ENCODE results near the gene THSD8.

THSD8 gene

DNA sequence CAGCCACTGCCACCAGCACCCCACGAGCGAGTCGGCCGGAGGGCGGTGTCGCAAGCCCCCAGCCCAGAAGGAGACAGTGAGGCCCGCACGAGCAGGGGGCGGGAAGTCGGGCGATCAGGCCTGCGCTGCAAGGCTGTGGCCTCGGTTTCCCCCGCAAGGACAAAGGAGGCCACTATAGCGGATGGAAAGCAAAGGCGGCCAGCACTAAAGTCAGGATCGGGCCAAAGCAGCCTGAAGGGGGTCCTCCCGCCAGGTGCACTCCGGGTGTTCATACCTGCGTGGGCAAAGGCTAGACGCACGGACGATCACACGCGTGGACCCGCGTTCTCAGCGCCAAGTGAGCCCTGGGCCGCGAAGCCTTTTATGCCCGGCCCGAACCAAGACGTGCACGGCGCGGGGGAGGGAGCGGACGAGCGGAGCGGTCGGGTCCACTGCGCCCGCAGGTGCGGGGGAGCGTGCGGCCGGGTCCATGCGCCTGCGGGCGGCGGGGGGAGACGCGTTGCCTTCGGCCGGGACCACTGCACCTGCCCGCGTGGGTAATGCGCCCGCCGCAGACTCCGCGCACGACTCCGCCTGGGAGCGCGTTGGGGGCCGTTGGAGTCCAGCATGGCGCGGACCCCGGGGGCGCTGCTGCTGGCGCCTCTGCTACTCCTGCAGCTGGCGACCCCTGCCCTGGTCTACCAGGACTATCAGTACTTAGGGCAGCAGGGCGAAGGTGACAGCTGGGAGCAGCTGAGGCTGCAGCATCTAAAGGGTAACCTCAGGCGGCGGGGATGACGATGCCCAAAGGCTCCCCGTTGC lies at the start of gene THSD8, which contains the start of gene PRDX2:
THSD8 (plus strand) TSS at position 604 of the 801 bp plus-strand sequence; CDS start at position 607, 3 bp downstream.
PRDX2 (minus strand) TSS at position 335 of the 801 bp plus-strand sequence. CDS start 539 bp downstream, outside the sequence.
- TF ChIP-seq GATA2 (IDR thresholded peaks at IDR 0.05; ENCODE audit: low read depth, low read length) (no peak), GATA3 (IDR thresholded peaks at IDR 0.05; ENCODE audit: low read depth, low read length) (no peak)

DNA sequence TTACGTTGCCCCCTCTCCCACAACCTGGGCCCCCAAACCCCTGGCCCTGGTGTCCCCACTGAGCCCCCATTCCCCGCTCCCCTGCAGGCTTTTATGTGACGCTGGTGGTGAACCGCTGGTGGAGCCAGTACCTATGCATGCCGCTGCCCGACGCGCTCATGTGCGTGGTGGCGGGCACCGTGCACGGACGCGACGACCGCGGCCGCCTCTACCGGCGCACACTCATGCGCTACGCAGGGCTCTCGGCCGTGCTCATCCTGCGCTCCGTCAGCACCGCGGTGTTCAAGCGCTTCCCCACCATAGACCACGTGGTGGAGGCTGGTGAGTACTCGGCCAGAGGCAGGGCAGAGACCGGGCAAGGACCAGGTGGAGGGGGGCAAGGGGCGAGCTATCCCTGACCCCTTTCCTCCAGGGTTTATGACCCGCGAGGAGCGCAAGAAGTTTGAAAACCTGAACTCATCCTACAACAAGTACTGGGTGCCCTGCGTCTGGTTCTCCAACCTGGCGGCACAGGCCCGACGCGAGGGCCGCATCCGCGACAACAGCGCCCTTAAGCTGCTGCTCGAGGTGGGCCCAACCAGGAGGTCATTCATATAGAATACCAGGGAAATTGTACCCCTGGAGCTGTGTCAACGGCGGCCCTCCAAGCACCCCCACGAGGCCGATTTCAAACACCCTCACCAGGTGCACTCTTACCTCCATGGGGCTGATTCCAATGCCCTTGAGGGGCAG lies 47.2 kb upstream of the THSD8 start:
- no peak for TF ChIP-seq GATA2 (IDR thresholded peaks at IDR 0.05; ENCODE audit: low read depth, low read length)
- no peak for TF ChIP-seq GATA3 (IDR thresholded peaks at IDR 0.05; ENCODE audit: low read depth, low read length)

DNA sequence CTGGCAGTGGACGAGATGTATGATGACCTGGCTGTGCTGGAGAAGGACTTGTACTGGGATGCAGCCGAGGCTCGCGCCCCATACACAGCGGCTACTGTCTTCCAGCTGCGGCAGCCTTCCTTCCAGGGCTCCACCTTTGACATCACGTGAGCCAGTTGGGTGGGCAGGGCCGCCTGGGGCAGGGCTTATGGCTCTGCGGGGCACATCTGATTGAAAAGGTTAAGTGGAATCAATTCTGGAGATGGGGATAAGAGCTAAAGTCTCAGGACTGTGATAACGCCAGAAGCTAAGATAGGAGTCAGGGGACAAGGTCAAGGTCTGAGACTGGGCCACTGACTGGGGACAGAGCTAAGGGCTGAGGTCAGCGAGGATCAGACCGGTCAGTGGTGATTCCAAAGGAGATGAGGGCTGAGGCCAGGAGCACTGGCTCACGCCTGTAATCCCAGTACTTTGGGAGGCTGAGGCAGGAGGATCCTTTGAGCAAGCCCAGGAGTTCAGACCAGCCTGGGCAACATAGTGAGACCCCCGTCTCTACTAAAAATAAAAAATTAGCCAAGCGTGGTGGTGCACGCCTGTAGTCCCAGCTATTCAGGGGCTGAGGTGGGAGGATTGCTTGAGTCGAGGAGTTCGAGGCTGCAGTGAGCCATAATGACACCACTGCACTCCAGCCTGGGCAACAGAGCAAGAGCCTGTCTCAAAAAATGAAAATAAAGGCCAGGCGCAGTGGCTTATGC lies 45.6 kb upstream of the THSD8 start:
- TF ChIP-seq GATA2 (IDR thresholded peaks at IDR 0.05; ENCODE audit: low read depth, low read length): no peak
- TF ChIP-seq GATA3 (IDR thresholded peaks at IDR 0.05; ENCODE audit: low read depth, low read length): no peak

DNA sequence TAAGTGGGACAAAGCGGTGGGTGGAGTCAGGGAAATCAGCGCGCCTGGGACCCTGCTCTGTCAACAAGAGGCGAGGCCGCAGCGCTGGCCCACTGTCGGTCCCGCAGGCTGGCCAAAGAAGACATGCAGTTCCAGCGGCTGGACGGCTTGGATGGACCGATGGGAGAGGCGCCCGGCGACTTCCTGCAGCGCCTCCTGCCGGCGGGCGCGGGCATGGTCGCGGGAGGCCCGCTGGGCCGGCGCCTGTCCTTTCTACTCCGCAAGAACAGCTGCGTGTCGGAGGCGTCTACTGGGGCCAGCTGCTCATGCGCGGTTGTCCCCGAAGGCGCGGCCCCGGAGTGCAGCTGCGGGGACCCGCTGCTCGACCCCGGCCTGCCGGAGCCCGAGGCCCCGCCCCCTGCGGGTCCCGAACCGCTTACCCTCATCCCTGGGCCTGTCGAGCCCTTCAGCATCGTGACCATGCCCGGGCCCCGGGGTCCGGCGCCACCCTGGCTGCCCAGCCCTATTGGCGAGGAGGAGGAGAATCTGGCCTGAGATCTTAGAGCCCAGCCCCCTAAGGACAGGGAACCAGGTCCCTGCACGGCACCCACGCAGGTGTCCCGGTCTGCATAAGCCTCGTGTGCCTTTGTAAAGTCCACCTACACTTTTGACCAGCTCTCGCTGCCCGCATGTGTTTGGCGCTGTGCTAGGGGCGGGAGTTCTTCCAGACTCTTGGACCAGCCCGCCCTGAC lies 44.2 kb upstream of the THSD8 start:
- no peak for TF ChIP-seq GATA3 (IDR thresholded peaks at IDR 0.05; ENCODE audit: low read depth, low read length)
- TF ChIP-seq GATA2 (IDR thresholded peaks at IDR 0.05; ENCODE audit: low read depth, low read length): no peak

DNA sequence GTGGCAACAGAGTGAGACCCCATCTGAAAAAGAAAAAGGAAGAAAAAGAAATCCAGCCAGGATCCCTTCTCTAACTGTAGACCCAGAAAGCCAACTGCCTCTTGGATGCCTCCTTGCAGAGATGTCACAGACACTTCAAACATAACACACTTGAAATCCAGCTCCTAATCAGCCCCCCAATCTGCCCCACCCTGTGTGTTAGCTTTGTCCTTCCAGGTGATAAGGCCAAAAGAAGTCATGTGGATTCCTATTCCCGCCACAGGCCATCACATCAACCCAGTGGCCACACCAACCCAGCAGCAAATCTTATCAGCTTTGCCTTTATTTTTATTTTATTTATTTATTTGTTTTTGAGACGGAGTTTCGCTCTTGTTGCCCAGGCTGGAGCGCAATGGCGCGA lies 42.2 kb upstream of the THSD8 start:
- TF ChIP-seq GATA2 (IDR thresholded peaks at IDR 0.05; ENCODE audit: low read depth, low read length): no peak
- no peak for TF ChIP-seq GATA3 (IDR thresholded peaks at IDR 0.05; ENCODE audit: low read depth, low read length)

DNA sequence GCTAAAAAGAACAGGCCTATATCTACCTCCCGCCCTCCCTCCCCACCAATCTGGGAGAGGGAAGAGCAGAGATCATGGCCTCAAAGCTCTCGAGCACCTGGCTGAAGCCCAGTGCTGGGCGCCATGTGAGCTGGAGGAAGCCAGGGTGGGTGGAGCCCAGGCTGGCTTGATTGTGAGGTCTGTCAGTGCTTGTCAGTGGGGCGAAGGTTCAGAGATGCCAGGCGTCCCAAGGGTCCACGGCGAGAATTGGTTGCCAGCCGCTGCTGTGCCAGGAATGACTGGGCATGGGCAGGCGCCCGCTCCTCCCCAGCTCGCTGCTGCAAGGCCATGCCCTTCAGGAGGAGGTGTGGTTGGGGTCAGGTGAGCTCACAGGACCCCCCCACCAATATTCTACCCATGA lies 38.8 kb upstream of the THSD8 start:
- TF ChIP-seq GATA3 (IDR thresholded peaks at IDR 0.05; ENCODE audit: low read depth, low read length): no peak
- TF ChIP-seq GATA2 (IDR thresholded peaks at IDR 0.05; ENCODE audit: low read depth, low read length): no peak

DNA sequence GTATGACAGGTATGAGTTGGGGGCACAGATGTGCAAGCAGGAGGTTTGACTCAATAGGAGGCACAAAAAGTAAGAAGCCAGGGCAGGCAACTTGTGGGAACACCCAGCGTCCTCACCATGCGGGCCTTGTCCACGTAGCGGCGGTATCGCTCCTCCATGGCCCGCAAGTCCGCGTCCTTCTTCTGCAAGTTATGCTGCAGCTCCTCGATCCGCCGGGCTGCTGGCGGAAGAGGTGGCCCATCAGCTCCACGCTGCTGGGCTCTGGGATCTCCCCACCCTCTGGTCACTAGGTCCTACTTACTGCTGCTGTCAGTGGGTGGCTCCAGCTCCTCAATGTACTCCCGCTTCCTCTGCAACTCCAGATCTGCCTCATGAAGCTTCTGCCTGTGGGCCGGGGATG lies 37.2 kb upstream of the THSD8 start:
- no peak for TF ChIP-seq GATA2 (IDR thresholded peaks at IDR 0.05; ENCODE audit: low read depth, low read length)
- no peak for TF ChIP-seq GATA3 (IDR thresholded peaks at IDR 0.05; ENCODE audit: low read depth, low read length)

DNA sequence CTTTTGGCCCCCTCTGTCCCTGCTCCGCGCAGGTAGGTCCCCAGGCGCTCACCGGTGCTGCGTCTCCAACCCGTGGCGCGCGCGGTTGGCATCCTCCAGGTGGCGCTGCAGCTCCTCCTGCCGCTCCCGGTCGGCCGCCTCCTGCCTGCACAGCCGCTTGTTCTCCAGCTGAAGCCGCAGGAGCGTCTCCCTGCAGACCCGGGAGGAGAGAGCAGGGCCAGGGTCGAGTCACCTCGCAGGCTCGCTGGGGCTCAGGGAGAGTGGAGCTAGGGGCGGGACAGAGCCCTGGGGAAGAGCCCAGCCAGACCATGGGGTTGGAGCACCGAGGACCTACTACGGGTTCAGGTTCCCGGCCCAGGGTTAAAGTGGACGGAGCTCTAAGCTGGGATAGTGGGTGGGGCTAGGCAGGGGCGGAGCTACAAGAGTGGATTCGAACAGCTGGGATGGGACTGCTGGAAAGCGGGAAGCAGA lies 35.8 kb upstream of the THSD8 start:
- TF ChIP-seq GATA2 (IDR thresholded peaks at IDR 0.05; ENCODE audit: low read depth, low read length): no peak
- TF ChIP-seq GATA3 (IDR thresholded peaks at IDR 0.05; ENCODE audit: low read depth, low read length): no peak

DNA sequence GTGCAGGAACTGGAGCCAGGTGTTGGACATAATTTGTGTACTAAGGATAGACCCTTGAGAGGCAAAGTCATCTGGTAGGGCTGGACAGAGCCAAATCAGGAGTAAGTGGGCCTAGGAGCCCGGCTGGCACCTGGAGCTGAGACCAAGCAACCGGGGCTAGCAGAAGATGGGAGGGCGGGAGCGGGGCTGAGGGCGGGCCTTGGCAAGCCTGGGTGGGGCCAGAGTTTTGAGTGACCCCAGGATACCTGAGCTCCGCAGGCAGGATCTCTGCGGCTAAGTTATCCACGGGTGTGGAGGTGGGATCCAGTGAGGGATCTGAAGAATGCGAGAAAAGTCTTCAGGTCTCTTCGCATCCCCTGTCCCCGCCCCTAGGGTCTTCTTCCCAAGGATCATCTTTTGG lies 34.7 kb upstream of the THSD8 start:
- TF ChIP-seq GATA2 (IDR thresholded peaks at IDR 0.05; ENCODE audit: low read depth, low read length): no peak
- TF ChIP-seq GATA3 (IDR thresholded peaks at IDR 0.05; ENCODE audit: low read depth, low read length): no peak

DNA sequence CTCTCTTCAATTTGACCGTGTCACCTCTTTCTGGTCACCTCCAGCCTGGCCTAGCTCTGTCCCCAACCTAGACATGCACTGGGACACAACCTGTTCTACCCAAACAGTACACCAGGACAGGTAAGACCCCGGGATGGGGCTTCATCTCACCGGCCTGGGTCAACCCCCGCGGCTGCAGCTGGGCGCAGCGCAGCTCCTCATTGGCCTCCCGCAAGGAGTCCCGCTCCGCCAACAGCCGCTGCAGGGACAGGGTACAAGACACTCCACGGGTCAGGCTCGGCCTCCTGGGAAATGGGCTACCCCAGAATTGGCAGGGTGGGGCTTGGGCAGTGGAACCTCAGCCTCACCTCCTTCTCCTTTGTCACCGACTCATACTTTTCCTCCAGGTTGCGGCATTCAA lies 34.2 kb upstream of the THSD8 start:
- TF ChIP-seq GATA2 (IDR thresholded peaks at IDR 0.05; ENCODE audit: low read depth, low read length): no peak
- no peak for TF ChIP-seq GATA3 (IDR thresholded peaks at IDR 0.05; ENCODE audit: low read depth, low read length)

DNA sequence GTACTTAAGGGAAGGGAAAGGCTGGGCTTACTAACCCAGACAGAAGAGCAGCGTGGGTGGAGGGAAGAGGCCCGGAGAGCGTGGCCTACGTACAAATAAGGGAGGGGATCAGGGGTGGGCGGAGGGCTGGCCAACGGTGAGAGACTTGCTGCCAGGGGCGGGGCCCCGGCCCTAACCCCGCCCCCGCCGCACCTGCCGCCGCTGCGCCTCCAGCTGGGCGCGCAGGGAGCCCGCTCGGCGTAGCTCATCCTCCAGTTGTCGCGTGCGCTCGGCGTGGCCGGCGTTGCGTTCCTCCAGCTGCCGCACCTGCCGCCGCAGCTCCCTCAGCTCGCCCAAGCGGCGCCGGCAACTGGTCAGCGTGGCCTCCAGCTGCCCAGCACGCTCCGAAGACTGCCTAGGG lies 32.2 kb upstream of the THSD8 start:
- TF ChIP-seq GATA2 (IDR thresholded peaks at IDR 0.05; ENCODE audit: low read depth, low read length) (no peak), GATA3 (IDR thresholded peaks at IDR 0.05; ENCODE audit: low read depth, low read length) (no peak)

DNA sequence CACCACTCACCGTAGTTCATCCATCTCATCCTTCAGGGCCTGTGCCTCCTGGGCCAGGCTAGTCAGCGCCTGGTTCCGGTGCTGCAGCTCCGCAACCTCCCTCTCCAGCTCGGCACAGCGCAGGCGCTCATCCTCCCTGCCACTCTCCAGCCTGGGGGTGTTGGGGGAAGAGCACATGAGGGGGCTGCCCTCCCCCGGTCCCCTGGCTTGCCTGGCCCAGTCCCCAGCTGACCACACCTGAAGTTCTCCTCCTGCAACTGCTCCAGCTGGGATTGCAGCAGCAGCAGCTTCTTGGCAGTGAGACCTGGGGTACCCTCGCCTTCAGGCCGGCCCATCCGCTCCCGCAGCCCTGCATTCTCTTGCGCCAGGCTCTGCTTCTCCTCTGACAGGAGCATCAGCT lies 30.9 kb upstream of the THSD8 start:
- TF ChIP-seq GATA2 (IDR thresholded peaks at IDR 0.05; ENCODE audit: low read depth, low read length) (no peak), GATA3 (IDR thresholded peaks at IDR 0.05; ENCODE audit: low read depth, low read length) (no peak)

DNA sequence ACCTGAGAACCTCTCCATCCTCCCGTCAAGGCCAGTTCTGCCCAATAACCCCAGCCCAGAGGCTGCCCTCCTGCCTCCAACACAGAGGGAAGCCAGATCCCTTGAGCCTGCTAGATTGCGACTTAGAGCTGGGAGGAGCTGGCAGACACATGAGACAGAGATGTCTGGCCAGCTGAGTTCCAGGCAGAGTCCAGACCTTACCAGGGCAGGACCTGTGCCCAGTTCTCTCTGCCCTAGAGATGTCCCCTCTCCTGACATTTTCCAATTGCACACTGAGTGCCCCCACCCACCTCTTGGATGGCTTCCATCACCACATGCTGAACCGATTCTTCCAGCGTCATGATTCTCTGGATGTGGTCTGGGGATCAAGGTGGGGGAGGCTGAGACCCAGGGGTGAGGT lies 29.5 kb upstream of the THSD8 start:
- TF ChIP-seq GATA2 (IDR thresholded peaks at IDR 0.05; ENCODE audit: low read depth, low read length) (no peak), GATA3 (IDR thresholded peaks at IDR 0.05; ENCODE audit: low read depth, low read length) (no peak)
